ENCODE results near the gene CNTNAP1. TPM values are rescaled to one million over a fixed set of nuclear protein-coding genes. Genes with fewer than 3 reads are reported as not detected.

The CNTNAP1 gene
- total RNA-seq, 1 donor from 2014 or later: 44.8 TPM

DNA sequence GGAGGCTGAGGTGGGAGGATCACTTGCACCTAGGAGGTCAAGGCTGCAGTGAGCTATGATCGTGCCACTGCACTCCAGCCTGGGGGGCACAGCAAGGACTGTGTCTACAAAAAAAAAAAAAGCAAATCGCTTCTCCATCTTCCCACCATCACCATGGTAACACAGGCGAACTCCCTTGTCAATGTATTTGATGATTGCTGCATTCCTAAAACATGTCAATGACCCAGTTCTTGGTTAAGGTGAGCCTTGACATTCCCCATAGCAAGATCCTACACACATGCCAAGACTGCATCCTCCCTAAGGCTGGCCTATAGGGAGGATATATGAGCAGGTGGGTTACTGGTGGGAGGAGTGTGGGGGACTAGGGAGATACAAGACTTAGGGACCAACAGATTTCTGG is 12.2 kb downstream of the CNTNAP1 start:
- Mint-ChIP-seq H3K4me1 (ENCODE audit: low read depth, unreplicated experiment) (peaks cover 6% of the 10 kb centered on the region), H3K27me3 (ENCODE audit: unreplicated experiment) (peaks cover 10% of the 10 kb centered on the region), H3K9me3 (ENCODE audit: unreplicated experiment) (no peaks in the 10 kb centered on the region), H3K4me3 (ENCODE audit: unreplicated experiment) (no peak overlapping the region), H3K27ac (ENCODE audit: unreplicated experiment) (no peak overlapping the region), H3K36me3 (ENCODE audit: unreplicated experiment) (no peaks in the 10 kb centered on the region)
- TF ChIP-seq, protein P1, sequence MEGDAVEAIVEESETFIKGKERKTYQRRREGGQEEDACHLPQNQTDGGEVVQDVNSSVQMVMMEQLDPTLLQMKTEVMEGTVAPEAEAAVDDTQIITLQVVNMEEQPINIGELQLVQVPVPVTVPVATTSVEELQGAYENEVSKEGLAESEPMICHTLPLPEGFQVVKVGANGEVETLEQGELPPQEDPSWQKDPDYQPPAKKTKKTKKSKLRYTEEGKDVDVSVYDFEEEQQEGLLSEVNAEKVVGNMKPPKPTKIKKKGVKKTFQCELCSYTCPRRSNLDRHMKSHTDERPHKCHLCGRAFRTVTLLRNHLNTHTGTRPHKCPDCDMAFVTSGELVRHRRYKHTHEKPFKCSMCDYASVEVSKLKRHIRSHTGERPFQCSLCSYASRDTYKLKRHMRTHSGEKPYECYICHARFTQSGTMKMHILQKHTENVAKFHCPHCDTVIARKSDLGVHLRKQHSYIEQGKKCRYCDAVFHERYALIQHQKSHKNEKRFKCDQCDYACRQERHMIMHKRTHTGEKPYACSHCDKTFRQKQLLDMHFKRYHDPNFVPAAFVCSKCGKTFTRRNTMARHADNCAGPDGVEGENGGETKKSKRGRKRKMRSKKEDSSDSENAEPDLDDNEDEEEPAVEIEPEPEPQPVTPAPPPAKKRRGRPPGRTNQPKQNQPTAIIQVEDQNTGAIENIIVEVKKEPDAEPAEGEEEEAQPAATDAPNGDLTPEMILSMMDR (IDR thresholded peaks at IDR 0.05; ENCODE audit: partially characterized antibody, unreplicated experiment): no peak
- no peak for DNase-seq

- Mint-ChIP-seq H3K36me3 (ENCODE audit: unreplicated experiment) (no peaks in the 10 kb centered on the region), H3K4me1 (ENCODE audit: low read depth, unreplicated experiment) (peaks cover 6% of the 10 kb centered on the region), H3K4me3 (ENCODE audit: unreplicated experiment) (no peak overlapping the region), H3K9me3 (ENCODE audit: unreplicated experiment) (no peaks in the 10 kb centered on the region), H3K27me3 (ENCODE audit: unreplicated experiment) (peaks cover 10% of the 10 kb centered on the region), H3K27ac (ENCODE audit: unreplicated experiment) (peak overlapping the region; percentile 22)
- TF ChIP-seq, protein P1 (IDR thresholded peaks at IDR 0.05; ENCODE audit: partially characterized antibody, unreplicated experiment): no peak
- no peak for DNase-seq
Observed at GRCh38 chr17:42695500-42695899, 13.2 kb downstream of the CNTNAP1 start.

DNA sequence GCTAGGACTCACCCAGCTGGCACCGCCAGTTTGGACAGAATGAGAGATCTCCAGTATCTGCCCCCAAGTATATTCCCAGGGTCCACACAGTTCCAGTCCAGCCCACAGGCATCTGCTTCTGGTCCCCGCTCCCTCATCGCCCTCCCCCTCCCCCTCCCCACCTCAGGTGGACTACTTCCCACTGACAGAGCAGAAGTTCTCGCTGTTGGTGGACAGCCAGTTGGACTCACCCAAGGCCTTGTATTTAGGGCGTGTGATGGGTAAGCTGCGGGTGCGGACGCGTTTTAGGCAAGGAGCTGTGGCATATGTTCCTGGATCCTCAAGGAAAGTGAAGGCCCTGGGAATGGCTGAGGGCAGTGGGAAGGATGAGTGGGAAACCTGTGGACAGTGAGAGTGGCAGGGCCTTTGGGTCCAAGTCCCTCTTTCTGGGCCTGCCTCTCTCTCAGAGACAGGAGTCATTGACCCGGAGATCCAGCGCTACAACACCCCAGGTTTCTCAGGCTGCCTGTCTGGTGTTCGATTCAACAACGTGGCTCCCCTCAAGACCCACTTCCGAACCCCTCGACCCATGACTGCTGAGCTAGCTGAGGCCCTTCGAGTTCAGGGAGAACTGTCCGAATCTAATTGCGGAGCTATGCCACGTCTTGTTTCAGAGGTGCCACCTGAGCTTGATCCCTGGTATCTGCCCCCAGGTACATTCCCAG is 14.9 kb downstream of the CNTNAP1 start:
- Mint-ChIP-seq H3K27me3 (ENCODE audit: unreplicated experiment) (peaks cover 7% of the 10 kb centered on the region), H3K27ac (ENCODE audit: unreplicated experiment) (no peak overlapping the region), H3K4me3 (ENCODE audit: unreplicated experiment) (no peak overlapping the region), H3K4me1 (ENCODE audit: low read depth, unreplicated experiment) (peaks cover 6% of the 10 kb centered on the region), H3K36me3 (ENCODE audit: unreplicated experiment) (no peaks in the 10 kb centered on the region), H3K9me3 (ENCODE audit: unreplicated experiment) (peaks cover 3% of the 10 kb centered on the region)
- no peak for DNase-seq
- TF ChIP-seq, protein P1 (IDR thresholded peaks at IDR 0.05; ENCODE audit: partially characterized antibody, unreplicated experiment): no peak

DNA sequence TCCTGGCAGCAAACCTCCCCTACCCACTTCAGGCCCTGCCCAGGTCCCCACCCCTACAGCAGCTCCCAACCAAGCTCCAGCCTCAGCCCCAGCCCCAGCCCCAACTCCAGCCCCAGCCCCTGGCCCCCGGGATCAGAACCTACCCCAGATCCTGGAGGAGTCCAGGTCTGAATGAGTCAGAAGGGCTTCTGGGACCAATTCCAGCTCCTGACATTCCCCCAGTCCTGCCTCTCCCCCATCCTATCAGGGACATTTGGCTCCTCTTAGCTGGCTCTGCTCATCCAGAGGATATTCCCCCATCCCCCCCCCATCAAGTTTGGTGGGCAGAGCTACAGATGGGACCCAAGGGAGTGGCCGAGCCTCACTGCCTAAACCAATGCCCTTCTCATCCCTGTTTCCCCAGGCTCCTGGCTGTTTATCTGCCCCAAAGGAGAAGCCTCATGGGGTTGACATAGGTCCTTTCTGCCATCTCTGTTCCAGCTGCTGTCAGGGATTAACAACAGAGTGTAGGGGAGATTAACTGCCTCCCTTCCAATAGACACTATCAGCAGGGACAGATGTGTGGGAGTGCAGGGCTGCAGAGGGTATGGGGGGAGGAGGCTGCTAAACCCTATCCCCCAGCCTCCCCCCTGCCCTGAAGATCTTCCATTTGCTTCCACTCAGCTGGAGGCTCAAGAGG is 16.5 kb downstream of the CNTNAP1 start:
- TF ChIP-seq, protein P1 (IDR thresholded peaks at IDR 0.05; ENCODE audit: partially characterized antibody, unreplicated experiment): no peak
- no peak for DNase-seq
- no peaks in the 10 kb centered on the region for H3K36me3 Mint-ChIP-seq (ENCODE audit: unreplicated experiment)
- peaks cover 6% of the 10 kb centered on the region for H3K4me1 Mint-ChIP-seq (ENCODE audit: low read depth, unreplicated experiment)
- H3K27me3 Mint-ChIP-seq (ENCODE audit: unreplicated experiment): peaks cover 8% of the 10 kb centered on the region
- peaks cover 3% of the 10 kb centered on the region for H3K9me3 Mint-ChIP-seq (ENCODE audit: unreplicated experiment)
- H3K27ac Mint-ChIP-seq (ENCODE audit: unreplicated experiment): no peak overlapping the region
- no peak overlapping the region for H3K4me3 Mint-ChIP-seq (ENCODE audit: unreplicated experiment)

DNA sequence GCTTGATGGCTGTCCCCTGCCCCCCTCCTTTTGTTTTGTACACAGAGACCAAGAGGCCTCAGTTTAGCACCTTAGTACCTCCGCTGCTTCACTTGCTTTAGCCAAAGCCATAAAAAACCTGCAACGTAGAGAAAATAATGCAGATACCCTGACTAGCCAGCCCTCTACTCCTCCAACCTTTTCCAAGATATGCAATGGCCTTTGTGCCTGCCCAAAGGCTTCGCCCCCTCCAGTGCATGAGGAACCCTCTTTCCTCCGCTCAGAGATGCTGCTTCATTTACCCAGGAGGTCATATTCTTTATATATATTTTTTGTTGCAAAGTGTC is 17.0 kb downstream of the CNTNAP1 start:
- no peak for DNase-seq
- peaks cover 8% of the 10 kb centered on the region for H3K27me3 Mint-ChIP-seq (ENCODE audit: unreplicated experiment)
- peaks cover 3% of the 10 kb centered on the region for H3K9me3 Mint-ChIP-seq (ENCODE audit: unreplicated experiment)
- H3K36me3 Mint-ChIP-seq (ENCODE audit: unreplicated experiment): no peaks in the 10 kb centered on the region
- no peak overlapping the region for H3K27ac Mint-ChIP-seq (ENCODE audit: unreplicated experiment)
- peaks cover 6% of the 10 kb centered on the region for H3K4me1 Mint-ChIP-seq (ENCODE audit: low read depth, unreplicated experiment)
- TF ChIP-seq, protein P1 (IDR thresholded peaks at IDR 0.05; ENCODE audit: partially characterized antibody, unreplicated experiment): no peak
- no peak overlapping the region for H3K4me3 Mint-ChIP-seq (ENCODE audit: unreplicated experiment)
